ENCODE measurements around the gene NEK9. TPM values are rescaled to one million over a fixed set of nuclear protein-coding genes. Genes with fewer than 3 reads are reported as not detected.

NEK9 gene
- total RNA-seq, 1 donor from 2014 or later, result 65.4 TPM

- no peak for DNase-seq (ENCODE audit: low spot score)
- TF ChIP-seq CTCF (IDR thresholded peaks at IDR 0.05), result peak; percentile 27
- H3K27ac Mint-ChIP-seq (ENCODE audit: unreplicated experiment), result no peak overlapping the region
- no peaks in the 10 kb centered on the region for H3K9me3 Mint-ChIP-seq (ENCODE audit: low read depth)
- H3K4me3 Mint-ChIP-seq (ENCODE audit: unreplicated experiment), result no peak overlapping the region
- peaks cover 42% of the 10 kb centered on the region for H3K4me1 Mint-ChIP-seq (ENCODE audit: low read depth)
- H3K36me3 Mint-ChIP-seq (ENCODE audit: low read depth), result peaks cover 1% of the 10 kb centered on the region
- no peaks in the 10 kb centered on the region for H3K27me3 Mint-ChIP-seq (ENCODE audit: low read depth)
Measured at GRCh38 chr14:75162631-75163030, 35.8 kb upstream of the NEK9 start.

- Mint-ChIP-seq H3K4me1 (ENCODE audit: low read depth) (peaks cover 40% of the 10 kb centered on the region), H3K36me3 (ENCODE audit: low read depth) (peaks cover 1% of the 10 kb centered on the region), H3K9me3 (ENCODE audit: low read depth) (no peaks in the 10 kb centered on the region), H3K27ac (ENCODE audit: unreplicated experiment) (no peak overlapping the region), H3K27me3 (ENCODE audit: low read depth) (no peaks in the 10 kb centered on the region), H3K4me3 (ENCODE audit: unreplicated experiment) (no peak overlapping the region)
- no peak for TF ChIP-seq CTCF (IDR thresholded peaks at IDR 0.05)
- no peak for DNase-seq (ENCODE audit: low spot score)
Measured at GRCh38 chr14:75158843-75159614, 32.2 kb upstream of the NEK9 start.

- Mint-ChIP-seq H3K27me3 (ENCODE audit: low read depth) (no peaks in the 10 kb centered on the region), H3K4me1 (ENCODE audit: low read depth) (peaks cover 47% of the 10 kb centered on the region), H3K27ac (ENCODE audit: unreplicated experiment) (peak overlapping the region; percentile 87), H3K9me3 (ENCODE audit: low read depth) (no peaks in the 10 kb centered on the region), H3K36me3 (ENCODE audit: low read depth) (no peaks in the 10 kb centered on the region), H3K4me3 (ENCODE audit: unreplicated experiment) (no peak overlapping the region)
- no peak for DNase-seq (ENCODE audit: low spot score)
- no peak for TF ChIP-seq CTCF (IDR thresholded peaks at IDR 0.05)
Measured at GRCh38 chr14:75156901-75157300, 30.1 kb upstream of the NEK9 start.

GRCh38 chr14:75156111-75156510 is 29.3 kb upstream of the NEK9 start:
- TF ChIP-seq CTCF (IDR thresholded peaks at IDR 0.05), result no peak
- Mint-ChIP-seq H3K27ac (ENCODE audit: unreplicated experiment) (peak overlapping the region; percentile 41), H3K27me3 (ENCODE audit: low read depth) (no peaks in the 10 kb centered on the region), H3K36me3 (ENCODE audit: low read depth) (peaks cover 1% of the 10 kb centered on the region), H3K4me3 (ENCODE audit: unreplicated experiment) (no peak overlapping the region), H3K9me3 (ENCODE audit: low read depth) (no peaks in the 10 kb centered on the region), H3K4me1 (ENCODE audit: low read depth) (peaks cover 47% of the 10 kb centered on the region)
- no peak for DNase-seq (ENCODE audit: low spot score)

GRCh38 chr14:75155169-75155568 is 28.3 kb upstream of the NEK9 start:
- Mint-ChIP-seq H3K36me3 (ENCODE audit: low read depth) (peaks cover 2% of the 10 kb centered on the region), H3K9me3 (ENCODE audit: low read depth) (no peaks in the 10 kb centered on the region), H3K4me1 (ENCODE audit: low read depth) (peaks cover 47% of the 10 kb centered on the region), H3K27ac (ENCODE audit: unreplicated experiment) (no peak overlapping the region), H3K4me3 (ENCODE audit: unreplicated experiment) (no peak overlapping the region), H3K27me3 (ENCODE audit: low read depth) (no peaks in the 10 kb centered on the region)
- no peak for DNase-seq (ENCODE audit: low spot score)
- TF ChIP-seq CTCF (IDR thresholded peaks at IDR 0.05), result no peak

Data from chondrocyte (in vitro differentiated cells).